Hepatocyte (in vitro differentiated cells): Measurements from ENCODE around the gene PELI3. TPM values are rescaled to one million over a fixed set of nuclear protein-coding genes. Genes with fewer than 3 reads are reported as not detected.

Experiments
- DNase-seq: peaks from one replicate; pipeline ENCODE4 v3.0.0-alpha.2; 2016; ENCODE audit warnings: low spot score
- H2AFZ ChIP-seq: fragments of 200-600 bp; sonication (generic); 2 replicates; pipeline ENCODE4 v1.6.0; 2016; ENCODE audit warnings: antibody characterized with exemption, mild to moderate bottlenecking
- H3K27ac ChIP-seq: fragments of 200-600 bp; sonication (generic); 2 replicates; pipeline ENCODE4 v1.5.1; 2016; ENCODE audit warnings: mild to moderate bottlenecking
- H3K27me3 ChIP-seq: fragments of 200-600 bp; sonication (generic); 2 replicates; pipeline ENCODE4 v1.6.1; 2016
- H3K36me3 ChIP-seq: fragments of 200-600 bp; sonication (generic); replicated peaks from 2 replicates; pipeline ENCODE4 v1.5.1; 2016; ENCODE audit warnings: low read depth; ENCODE audit not compliant: insufficient read depth
- H3K4me1 ChIP-seq: fragments of 200-600 bp; sonication (generic); 2 replicates; pipeline ENCODE4 v1.5.1; 2016; ENCODE audit warnings: mild to moderate bottlenecking, moderate library complexity; ENCODE audit not compliant: insufficient read depth
- H3K4me2 ChIP-seq: fragments of 200-600 bp; sonication (generic); 2 replicates; pipeline ENCODE4 v1.6.0; 2016
- H3K4me3 ChIP-seq: fragments of 200-600 bp; sonication (generic); 2 replicates; pipeline ENCODE4 v1.5.1; 2016; ENCODE audit warnings: mild to moderate bottlenecking
- H3K79me2 ChIP-seq: fragments of 200-600 bp; sonication (generic); 2 replicates; pipeline ENCODE4 v1.6.0; 2017; ENCODE audit warnings: mild to moderate bottlenecking
- H3K9me2 ChIP-seq: fragments of 200-600 bp; sonication (generic); replicated peaks from 2 replicates; pipeline ENCODE4 v1.6.0; 2017; ENCODE audit warnings: mild to moderate bottlenecking; ENCODE audit not compliant: insufficient read depth
- H3K9me3 ChIP-seq: fragments of 200-600 bp; sonication (generic); 2 replicates; pipeline ENCODE4 v1.5.1; 2016; ENCODE audit warnings: low read depth, mild to moderate bottlenecking
- H4K20me1 ChIP-seq: fragments of 200-600 bp; sonication (generic); 2 replicates; pipeline ENCODE4 v1.6.0; 2016; ENCODE audit warnings: mild to moderate bottlenecking; ENCODE audit not compliant: insufficient read depth, poor library complexity, severe bottlenecking
- EZH2 ChIP-seq: fragments of 200-600 bp; sonication (generic); IDR thresholded peaks from 2 replicates; pipeline ENCODE4 v1.6.1; 2016; ENCODE audit warnings: antibody characterized with exemption, mild to moderate bottlenecking, borderline replicate concordance
- EZH2phosphoT487 ChIP-seq: fragments of 200-600 bp; sonication (generic); IDR thresholded peaks from one replicate; pipeline ENCODE4 v1.6.1; 2018; ENCODE audit warnings: antibody characterized with exemption, mild to moderate bottlenecking, low read depth, moderate library complexity; ENCODE audit not compliant: unreplicated experiment, severe bottlenecking
- WGBS: methylation state at CpG from one replicate; pipeline ENCODE4 v1.1.6; 2016; ENCODE audit warnings: low lambda C conversion rate; ENCODE audit errors: missing lambda C conversion rate; 5-methylcytosine and 5-hydroxymethylcytosine counted together
- polyA plus RNA-seq: library from polyadenylated mRNA; unstranded; fragments of >200 nt; fragmentation: Nextera tagmentation; extraction: Ambion mirVana; gene quantifications from 2 replicates; pipeline ENCODE4 v1.2.1, GENCODE V29; 2016
- total RNA-seq: library from RNA; depleted of rRNA; stranded (reverse); fragments of >200 nt; gene quantifications from 2 replicates; pipeline ENCODE4 v1.2.3, GENCODE V29; 2014
- TF ChIP-seq, protein P1 (sequence below): fragments of 200-600 bp; sonication (generic); IDR thresholded peaks from 2 replicates; pipeline ENCODE4 v1.5.1; 2016; ENCODE audit warnings: antibody characterized with exemption, mild to moderate bottlenecking; ENCODE audit not compliant: poor library complexity

The PELI3 gene
- total and polyA plus RNA-seq, 2 experiments from 2014 or later = 6.7 to 10.9 TPM

DNA sequence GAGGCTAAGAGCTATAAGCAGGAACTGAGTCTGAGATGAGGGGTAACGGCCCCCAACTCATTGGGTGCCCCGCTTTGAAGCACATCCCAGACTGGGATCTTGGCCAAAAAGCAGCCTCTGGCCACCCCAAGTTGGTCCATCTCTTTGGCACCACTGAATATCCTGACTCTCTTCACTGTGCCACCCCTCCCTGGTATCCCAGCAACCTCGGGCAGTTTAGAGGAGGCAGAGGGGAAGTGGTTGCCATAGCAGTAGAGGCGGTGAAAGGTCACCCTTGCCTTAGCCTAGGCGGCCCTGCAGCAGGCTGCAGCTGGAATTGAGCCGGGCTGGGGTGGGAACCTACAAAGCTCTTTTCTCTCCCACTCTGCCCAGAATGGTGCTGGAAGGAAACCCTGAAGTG lies 1.1 kb downstream of the PELI3 start:
- no peaks in the 10 kb centered on the region for H3K36me3 ChIP-seq
- peak; percentile 34 for DNase-seq
- WGBS = 53% methylated on average over 6 of the region's 6 CpGs
- H3K4me2 ChIP-seq = peak overlapping the region; percentile 99
- TF ChIP-seq EZH2phosphoT487 (no peak), EZH2 (no peak)
- TF ChIP-seq, protein P1, sequence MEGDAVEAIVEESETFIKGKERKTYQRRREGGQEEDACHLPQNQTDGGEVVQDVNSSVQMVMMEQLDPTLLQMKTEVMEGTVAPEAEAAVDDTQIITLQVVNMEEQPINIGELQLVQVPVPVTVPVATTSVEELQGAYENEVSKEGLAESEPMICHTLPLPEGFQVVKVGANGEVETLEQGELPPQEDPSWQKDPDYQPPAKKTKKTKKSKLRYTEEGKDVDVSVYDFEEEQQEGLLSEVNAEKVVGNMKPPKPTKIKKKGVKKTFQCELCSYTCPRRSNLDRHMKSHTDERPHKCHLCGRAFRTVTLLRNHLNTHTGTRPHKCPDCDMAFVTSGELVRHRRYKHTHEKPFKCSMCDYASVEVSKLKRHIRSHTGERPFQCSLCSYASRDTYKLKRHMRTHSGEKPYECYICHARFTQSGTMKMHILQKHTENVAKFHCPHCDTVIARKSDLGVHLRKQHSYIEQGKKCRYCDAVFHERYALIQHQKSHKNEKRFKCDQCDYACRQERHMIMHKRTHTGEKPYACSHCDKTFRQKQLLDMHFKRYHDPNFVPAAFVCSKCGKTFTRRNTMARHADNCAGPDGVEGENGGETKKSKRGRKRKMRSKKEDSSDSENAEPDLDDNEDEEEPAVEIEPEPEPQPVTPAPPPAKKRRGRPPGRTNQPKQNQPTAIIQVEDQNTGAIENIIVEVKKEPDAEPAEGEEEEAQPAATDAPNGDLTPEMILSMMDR = no peak
- no peaks in the 10 kb centered on the region for H3K27me3 ChIP-seq
- no peaks in the 10 kb centered on the region for H4K20me1 ChIP-seq
- no peaks in the 10 kb centered on the region for H3K9me2 ChIP-seq
- no peak overlapping the region for H3K4me3 ChIP-seq
- peaks cover 2% of the 10 kb centered on the region for H3K79me2 ChIP-seq
- H3K27ac ChIP-seq = no peak overlapping the region
- H2AFZ ChIP-seq = no peak overlapping the region
- no peaks in the 10 kb centered on the region for H3K9me3 ChIP-seq
- H3K4me1 ChIP-seq = peaks cover 12% of the 10 kb centered on the region

DNA sequence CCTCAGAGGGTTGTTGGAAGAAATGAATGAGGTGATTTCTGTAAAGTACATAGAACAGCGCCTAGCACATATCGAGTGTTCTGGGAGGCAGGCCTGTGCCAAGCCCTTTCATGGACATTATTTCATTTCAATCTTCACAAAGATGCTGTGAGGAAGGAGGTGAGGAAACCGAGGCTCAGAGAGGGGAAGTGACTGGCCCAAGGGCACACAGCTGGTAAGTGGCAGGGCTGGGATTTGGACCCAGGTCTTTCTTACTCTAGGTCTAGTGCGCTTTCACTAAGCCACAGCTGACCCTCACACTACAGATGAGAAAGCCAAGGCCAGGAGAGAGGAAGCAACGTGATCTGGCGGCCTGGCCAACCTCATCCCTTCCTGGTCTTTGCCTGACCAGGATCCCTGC lies 2.0 kb downstream of the PELI3 start:
- H3K4me3 ChIP-seq = no peak overlapping the region
- H4K20me1 ChIP-seq = no peaks in the 10 kb centered on the region
- no peaks in the 10 kb centered on the region for H3K9me2 ChIP-seq
- no peak overlapping the region for H2AFZ ChIP-seq
- TF ChIP-seq, protein P1 = no peak
- TF ChIP-seq EZH2phosphoT487 (no peak), EZH2 (no peak)
- H3K27ac ChIP-seq = no peak overlapping the region
- H3K4me2 ChIP-seq = no peak overlapping the region
- H3K9me3 ChIP-seq = no peaks in the 10 kb centered on the region
- peaks cover 12% of the 10 kb centered on the region for H3K4me1 ChIP-seq
- 95% methylated on average over 6 of the region's 6 CpGs for WGBS
- H3K27me3 ChIP-seq = no peaks in the 10 kb centered on the region
- H3K36me3 ChIP-seq = no peaks in the 10 kb centered on the region
- peaks cover 2% of the 10 kb centered on the region for H3K79me2 ChIP-seq
- DNase-seq = no peak

DNA sequence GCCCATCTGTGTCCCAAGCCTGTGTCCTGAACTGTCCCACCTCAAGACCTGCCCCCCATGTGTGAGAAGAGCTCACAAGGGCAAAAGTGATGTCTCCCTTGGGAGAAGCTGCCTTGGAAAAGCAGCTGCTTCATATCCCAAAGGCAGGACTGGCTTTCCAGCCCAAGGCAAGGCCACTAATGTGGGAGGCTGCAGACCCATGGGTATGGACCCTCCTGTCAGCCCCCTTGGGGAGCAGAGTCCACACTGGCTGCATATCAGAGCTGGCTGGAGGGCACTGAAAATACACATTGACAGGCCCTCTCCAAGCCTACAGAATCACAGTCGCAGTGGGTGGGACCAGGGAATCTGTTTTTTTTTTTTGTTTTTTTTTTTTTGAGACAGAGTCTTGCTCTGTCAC lies 2.7 kb downstream of the PELI3 start:
- no peaks in the 10 kb centered on the region for H3K9me3 ChIP-seq
- no peaks in the 10 kb centered on the region for H4K20me1 ChIP-seq
- H3K4me1 ChIP-seq = peaks cover 12% of the 10 kb centered on the region
- DNase-seq = no peak
- H3K9me2 ChIP-seq = no peaks in the 10 kb centered on the region
- WGBS = 86% methylated on average over 1 of the region's 1 CpG
- no peak overlapping the region for H2AFZ ChIP-seq
- H3K4me3 ChIP-seq = no peak overlapping the region
- H3K36me3 ChIP-seq = no peaks in the 10 kb centered on the region
- H3K27me3 ChIP-seq = no peaks in the 10 kb centered on the region
- H3K79me2 ChIP-seq = peaks cover 2% of the 10 kb centered on the region
- no peak for TF ChIP-seq EZH2
- no peak for TF ChIP-seq EZH2phosphoT487
- TF ChIP-seq, protein P1 = no peak
- H3K27ac ChIP-seq = no peak overlapping the region
- no peak overlapping the region for H3K4me2 ChIP-seq

DNA sequence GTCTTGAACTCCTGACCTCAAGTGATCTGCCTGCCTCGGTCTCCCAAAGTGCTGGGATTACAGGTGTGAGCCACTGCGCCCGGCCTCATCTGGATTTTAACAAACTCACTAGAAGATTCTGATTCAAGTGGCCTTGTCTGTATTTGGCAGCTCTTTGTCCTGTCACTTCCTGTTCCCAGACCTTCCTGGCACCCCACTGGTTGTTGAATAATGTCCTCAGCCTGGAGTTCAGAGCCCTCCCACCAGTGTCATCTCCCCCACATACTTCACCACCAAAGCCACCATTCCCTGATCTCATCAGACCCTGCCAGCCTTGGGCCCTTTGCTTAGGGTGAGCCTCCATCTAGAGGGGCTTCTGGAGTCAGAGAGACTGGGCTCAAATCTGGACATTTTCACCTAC lies 3.3 kb downstream of the PELI3 start:
- H2AFZ ChIP-seq = no peak overlapping the region
- no peak for DNase-seq
- WGBS = 79% methylated on average over 3 of the region's 3 CpGs
- no peaks in the 10 kb centered on the region for H3K36me3 ChIP-seq
- no peaks in the 10 kb centered on the region for H3K9me3 ChIP-seq
- no peaks in the 10 kb centered on the region for H4K20me1 ChIP-seq
- no peak overlapping the region for H3K4me2 ChIP-seq
- H3K27me3 ChIP-seq = no peaks in the 10 kb centered on the region
- TF ChIP-seq, protein P1 = no peak
- no peak for TF ChIP-seq EZH2
- no peak for TF ChIP-seq EZH2phosphoT487
- H3K9me2 ChIP-seq = no peaks in the 10 kb centered on the region
- peaks cover 12% of the 10 kb centered on the region for H3K4me1 ChIP-seq
- no peak overlapping the region for H3K4me3 ChIP-seq
- H3K79me2 ChIP-seq = peaks cover 2% of the 10 kb centered on the region
- H3K27ac ChIP-seq = no peak overlapping the region
